ENCODE results near the gene CMKLR1.

The CMKLR1 gene

DNA sequence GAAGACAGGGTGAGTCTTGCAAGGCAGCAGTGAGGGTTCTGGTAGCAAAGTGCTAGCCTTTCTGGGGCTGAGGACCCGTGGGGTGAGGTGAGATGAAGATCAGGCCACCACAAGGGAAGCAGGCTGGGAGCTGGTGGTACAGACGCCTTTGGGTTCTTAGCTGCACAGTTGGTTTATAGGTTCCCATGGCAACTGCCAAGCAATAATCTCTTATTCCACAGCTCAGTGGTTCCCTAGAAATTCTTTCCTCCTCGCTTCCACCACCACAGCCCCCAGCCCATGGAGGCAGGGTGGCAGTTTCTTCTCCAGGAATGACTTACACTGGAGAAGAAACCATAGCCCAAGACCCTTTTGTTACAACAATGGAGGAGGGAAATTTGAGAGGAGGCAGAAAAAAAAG, 82.1 kb downstream of the CMKLR1 start:
- no peak for DNase-seq (ENCODE audit: low spot score)
- TF ChIP-seq, protein P1, sequence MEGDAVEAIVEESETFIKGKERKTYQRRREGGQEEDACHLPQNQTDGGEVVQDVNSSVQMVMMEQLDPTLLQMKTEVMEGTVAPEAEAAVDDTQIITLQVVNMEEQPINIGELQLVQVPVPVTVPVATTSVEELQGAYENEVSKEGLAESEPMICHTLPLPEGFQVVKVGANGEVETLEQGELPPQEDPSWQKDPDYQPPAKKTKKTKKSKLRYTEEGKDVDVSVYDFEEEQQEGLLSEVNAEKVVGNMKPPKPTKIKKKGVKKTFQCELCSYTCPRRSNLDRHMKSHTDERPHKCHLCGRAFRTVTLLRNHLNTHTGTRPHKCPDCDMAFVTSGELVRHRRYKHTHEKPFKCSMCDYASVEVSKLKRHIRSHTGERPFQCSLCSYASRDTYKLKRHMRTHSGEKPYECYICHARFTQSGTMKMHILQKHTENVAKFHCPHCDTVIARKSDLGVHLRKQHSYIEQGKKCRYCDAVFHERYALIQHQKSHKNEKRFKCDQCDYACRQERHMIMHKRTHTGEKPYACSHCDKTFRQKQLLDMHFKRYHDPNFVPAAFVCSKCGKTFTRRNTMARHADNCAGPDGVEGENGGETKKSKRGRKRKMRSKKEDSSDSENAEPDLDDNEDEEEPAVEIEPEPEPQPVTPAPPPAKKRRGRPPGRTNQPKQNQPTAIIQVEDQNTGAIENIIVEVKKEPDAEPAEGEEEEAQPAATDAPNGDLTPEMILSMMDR (IDR thresholded peaks at IDR 0.05; ENCODE audit: extremely low read depth, missing control alignments) = no peak

GRCh38 chr12:108255252-108255602, 83.9 kb downstream of the CMKLR1 start:
- TF ChIP-seq, protein P1 (IDR thresholded peaks at IDR 0.05; ENCODE audit: extremely low read depth, missing control alignments) = no peak
- no peak for DNase-seq (ENCODE audit: low spot score)

DNA sequence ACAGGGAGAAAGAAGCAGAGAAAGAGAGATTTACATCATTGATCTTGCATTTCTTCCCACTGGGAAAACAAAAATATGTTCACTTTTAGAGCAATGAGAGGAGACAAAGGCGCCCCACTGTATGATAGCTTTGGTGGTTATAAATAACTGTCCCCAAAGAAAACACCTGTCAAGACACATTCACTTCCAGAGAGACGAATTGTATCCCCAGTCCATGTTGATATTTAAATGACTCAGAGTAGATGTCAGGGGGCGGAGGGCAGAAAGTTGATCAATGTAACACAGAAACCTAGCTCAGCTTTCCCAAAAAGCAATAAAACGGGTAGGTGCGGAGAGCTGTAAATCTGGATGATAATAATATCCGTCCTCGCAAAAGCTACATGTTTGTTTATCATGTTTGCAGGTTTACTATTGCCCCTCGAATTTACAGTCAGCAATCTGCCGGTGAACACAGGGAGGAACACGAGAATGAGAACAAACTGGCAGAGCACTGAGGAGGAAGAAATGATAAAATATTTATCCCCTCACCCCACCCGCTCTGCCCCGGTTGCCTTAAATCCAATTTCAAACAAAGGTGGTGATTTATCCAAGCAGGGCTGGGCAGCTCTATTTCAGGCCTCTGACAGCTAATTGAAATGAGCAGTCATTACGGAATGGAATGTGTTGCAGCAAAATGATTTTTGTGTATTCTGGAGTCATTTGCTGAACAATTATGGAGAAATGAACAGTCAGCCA, 84.4 kb downstream of the CMKLR1 start:
- TF ChIP-seq, protein P1 (IDR thresholded peaks at IDR 0.05; ENCODE audit: extremely low read depth, missing control alignments) = no peak
- DNase-seq (ENCODE audit: low spot score) = no peak

- TF ChIP-seq, protein P1 (IDR thresholded peaks at IDR 0.05; ENCODE audit: extremely low read depth, missing control alignments) = no peak
Observed at GRCh38 chr12:108254030-108254429, 85.1 kb downstream of the CMKLR1 start.

DNA sequence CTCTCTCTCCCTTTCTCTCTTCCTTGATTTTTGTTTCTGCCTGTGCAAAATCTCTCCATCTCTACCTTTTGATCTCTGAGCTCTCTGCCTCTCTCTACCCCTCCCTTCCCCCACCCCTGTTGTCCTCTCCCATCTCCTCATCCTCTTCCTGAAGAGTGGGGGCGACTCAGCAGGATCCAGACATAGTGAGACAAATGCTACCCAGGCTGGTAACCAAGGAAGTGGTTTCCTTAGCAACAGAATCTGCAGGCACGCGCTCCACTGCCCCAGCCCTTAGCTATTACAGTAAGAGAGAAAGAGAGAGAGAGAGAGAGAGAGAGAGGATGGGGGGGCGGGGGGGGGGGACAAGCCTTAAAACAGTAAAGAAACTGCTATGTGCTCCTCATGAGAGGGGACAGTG, 85.6 kb downstream of the CMKLR1 start:
- DNase-seq (ENCODE audit: low spot score) = no peak

More at GRCh38 chr12:108254030-108254429, 85.1 kb downstream of the CMKLR1 start:
- no peak for DNase-seq (ENCODE audit: low spot score)

GRCh38 chr12:108252523-108252922, 86.6 kb downstream of the CMKLR1 start:
- no peak for DNase-seq (ENCODE audit: low spot score)
- TF ChIP-seq, protein P1 (IDR thresholded peaks at IDR 0.05; ENCODE audit: extremely low read depth, missing control alignments) = no peak

More for the DNA sequence above, 85.6 kb downstream of the CMKLR1 start:
- TF ChIP-seq, protein P1 (IDR thresholded peaks at IDR 0.05; ENCODE audit: extremely low read depth, missing control alignments) = no peak

DNA sequence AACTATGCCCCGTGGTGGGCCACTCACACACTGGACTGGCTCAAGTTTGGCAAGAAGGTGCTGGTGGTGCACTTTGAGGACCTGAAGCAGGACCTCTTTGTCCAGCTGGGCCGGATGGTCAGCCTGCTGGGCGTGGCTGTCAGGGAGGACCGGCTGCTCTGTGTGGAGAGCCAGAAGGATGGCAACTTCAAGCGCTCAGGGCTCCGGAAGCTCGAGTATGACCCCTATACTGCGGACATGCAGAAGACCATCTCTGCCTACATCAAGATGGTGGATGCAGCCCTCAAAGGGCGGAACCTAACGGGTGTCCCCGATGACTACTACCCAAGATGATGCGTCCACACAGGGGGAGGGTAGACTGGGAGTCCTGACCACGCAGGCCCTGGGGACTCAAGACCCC, 91.1 kb downstream of the CMKLR1 start:
- no peak for DNase-seq (ENCODE audit: low spot score)
- TF ChIP-seq, protein P1 (IDR thresholded peaks at IDR 0.05; ENCODE audit: extremely low read depth, missing control alignments) = no peak
